Measurements from ENCODE around the gene PRR12.

DNA sequence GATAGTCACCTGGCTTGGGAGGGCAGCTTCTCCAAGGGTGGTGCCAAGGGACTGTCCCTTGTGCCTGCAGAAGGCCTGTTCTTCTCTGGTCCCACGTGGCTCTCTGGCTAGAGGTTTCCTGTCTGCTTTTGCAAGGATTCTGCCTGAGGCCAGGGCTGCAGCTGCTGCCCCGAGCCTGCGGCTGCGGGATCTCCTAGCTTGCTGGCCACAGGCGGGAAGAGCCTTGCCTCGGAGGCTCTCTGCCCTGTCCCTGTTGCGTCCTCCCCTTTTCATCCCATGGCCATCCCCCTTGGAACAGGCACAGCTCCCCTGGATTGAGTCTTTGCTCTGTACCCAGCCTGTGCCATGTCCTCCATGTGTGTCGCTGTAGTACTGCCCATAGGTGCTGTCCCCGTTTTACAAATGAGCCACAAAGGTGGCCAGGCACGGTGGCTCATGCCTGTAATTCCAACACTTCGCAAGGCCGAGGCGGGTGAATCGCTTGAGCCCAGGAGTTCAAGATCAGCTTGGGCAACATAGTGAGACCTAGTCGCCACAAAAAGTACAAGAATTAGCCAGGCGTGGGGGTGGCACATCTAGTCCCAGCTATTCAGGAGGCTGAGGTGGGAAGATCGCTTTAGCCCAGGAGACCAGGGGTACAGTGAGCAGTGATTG lies 65.6 kb downstream of the PRR12 start:
- TF ChIP-seq, protein P1, sequence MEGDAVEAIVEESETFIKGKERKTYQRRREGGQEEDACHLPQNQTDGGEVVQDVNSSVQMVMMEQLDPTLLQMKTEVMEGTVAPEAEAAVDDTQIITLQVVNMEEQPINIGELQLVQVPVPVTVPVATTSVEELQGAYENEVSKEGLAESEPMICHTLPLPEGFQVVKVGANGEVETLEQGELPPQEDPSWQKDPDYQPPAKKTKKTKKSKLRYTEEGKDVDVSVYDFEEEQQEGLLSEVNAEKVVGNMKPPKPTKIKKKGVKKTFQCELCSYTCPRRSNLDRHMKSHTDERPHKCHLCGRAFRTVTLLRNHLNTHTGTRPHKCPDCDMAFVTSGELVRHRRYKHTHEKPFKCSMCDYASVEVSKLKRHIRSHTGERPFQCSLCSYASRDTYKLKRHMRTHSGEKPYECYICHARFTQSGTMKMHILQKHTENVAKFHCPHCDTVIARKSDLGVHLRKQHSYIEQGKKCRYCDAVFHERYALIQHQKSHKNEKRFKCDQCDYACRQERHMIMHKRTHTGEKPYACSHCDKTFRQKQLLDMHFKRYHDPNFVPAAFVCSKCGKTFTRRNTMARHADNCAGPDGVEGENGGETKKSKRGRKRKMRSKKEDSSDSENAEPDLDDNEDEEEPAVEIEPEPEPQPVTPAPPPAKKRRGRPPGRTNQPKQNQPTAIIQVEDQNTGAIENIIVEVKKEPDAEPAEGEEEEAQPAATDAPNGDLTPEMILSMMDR (IDR thresholded peaks at IDR 0.05): no peak
- no peak for TF ChIP-seq POLR2AphosphoS5 (IDR thresholded peaks at IDR 0.05)
- no peak for TF ChIP-seq EP300 (IDR thresholded peaks at IDR 0.05; ENCODE audit: low read depth)
- no peak for TF ChIP-seq POLR2A (IDR thresholded peaks at IDR 0.05)
